HG02763 (cell line): ENCODE data around the gene SORD.
"Not testable (repeated sequence)": the region's sequence is repeated elsewhere in the genome, so short reads cannot be mapped to it uniquely, and the experiment has no call there.

ENCODE experiments used
- ATAC-seq: cut with Tn5 transposase; IDR thresholded peaks from one replicate; pipeline ENCODE4 v1.9.1; 2021; ENCODE audit warnings: mild to moderate bottlenecking, moderate library complexity; ENCODE audit not compliant: unreplicated experiment

Gene SORD

GRCh38 chr15:45058690-45059675 is 36.0 kb downstream of the SORD start:
- not testable (repeated sequence) for ATAC-seq

- not testable (repeated sequence) for ATAC-seq
These were observed 39.3 kb downstream of the SORD start for GRCh38 chr15:45062301-45062700.

- no peak for ATAC-seq
These were observed 41.4 kb downstream of the SORD start for GRCh38 chr15:45064386-45064785.

- ATAC-seq = not testable (repeated sequence)
These were observed 47.0 kb downstream of the SORD start for GRCh38 chr15:45069942-45070360.

- not testable (repeated sequence) for ATAC-seq
These were observed 50.6 kb downstream of the SORD start for GRCh38 chr15:45073602-45074001.

GRCh38 chr15:45075440-45076320 is 52.7 kb downstream of the SORD start:
- not testable (repeated sequence) for ATAC-seq

GRCh38 chr15:45077391-45077790 is 54.4 kb downstream of the SORD start:
- ATAC-seq = not testable (repeated sequence)

GRCh38 chr15:45079201-45079600 is 56.2 kb downstream of the SORD start:
- not testable (repeated sequence) for ATAC-seq

- not testable (repeated sequence) for ATAC-seq
These were observed 56.7 kb downstream of the SORD start for GRCh38 chr15:45079628-45080246.

- not testable (repeated sequence) for ATAC-seq
These were observed 57.6 kb downstream of the SORD start for GRCh38 chr15:45080593-45080992.

- ATAC-seq = not testable (repeated sequence)
These were observed 59.4 kb downstream of the SORD start for GRCh38 chr15:45082412-45082811.

- ATAC-seq = no peak
These were observed 60.2 kb downstream of the SORD start for GRCh38 chr15:45083223-45083622.

- no peak for ATAC-seq
These were observed 61.2 kb downstream of the SORD start for GRCh38 chr15:45084163-45084562.

GRCh38 chr15:45087513-45087912 is 64.5 kb downstream of the SORD start:
- no peak for ATAC-seq

- no peak for ATAC-seq
These were observed 66.1 kb downstream of the SORD start for GRCh38 chr15:45088801-45089711.

GRCh38 chr15:45089712-45090373 is 66.8 kb downstream of the SORD start:
- ATAC-seq = no peak

GRCh38 chr15:45091161-45091560 is 68.2 kb downstream of the SORD start:
- ATAC-seq = no peak

- ATAC-seq = no peak
These were observed 68.6 kb downstream of the SORD start for GRCh38 chr15:45091576-45091975.

- ATAC-seq = no peak
These were observed 70.0 kb downstream of the SORD start for GRCh38 chr15:45093013-45093412.
